HEK293 (cell line): ENCODE results near the gene SLC35B3.

Experiments used
- CTCF ChIA-PET: fragments of 350-600 bp; formaldehyde crosslinking; extraction: SDS; loops from one replicate; lab custom pipeline; 2021; ENCODE audit warnings: antibody characterized with exemption; lab: Yijun Ruan, JAX
- POLR2A ChIA-PET: fragments of 300-600 bp; formaldehyde crosslinking; extraction: SDS; loops from one replicate; lab custom pipeline; 2020; ENCODE audit warnings: antibody characterized with exemption, inconsistent platforms; lab: Yijun Ruan, JAX
- H3K27ac ChIP-seq: fragments of 200-500 bp; sonication (Bioruptor generic); 2 replicates; pipeline ENCODE4 v1.5.1; 2014; ENCODE audit warnings: low read depth, low read length, control low read depth, inconsistent platforms; ENCODE audit errors: extremely low read depth
- H3K36me3 ChIP-seq, 2 experiments: fragments of 200-500 bp in 1 of 2; sonication (Bioruptor generic) in 1 of 2; 1 replicate in 1 of 2; 2 replicates in 1 of 2; pipeline ENCODE4 v1.5.1; 2014 to 2017; ENCODE audit warnings: inconsistent platforms in 2 of 2, low read length in 2 of 2; ENCODE audit not compliant: control insufficient read depth in 2 of 2, insufficient read depth in 1 of 2
- H3K4me1 ChIP-seq: fragments of 200-500 bp; sonication (Bioruptor generic); 2 replicates; pipeline ENCODE4 v1.5.1; 2014; ENCODE audit warnings: mild to moderate bottlenecking, low read length, inconsistent platforms; ENCODE audit not compliant: control insufficient read depth, insufficient read depth
- H3K4me3 ChIP-seq: 2 replicates; pipeline ENCODE4 v1.5.1; 2011; ENCODE audit warnings: low read depth, mild to moderate bottlenecking, control low read depth, low read length, moderate library complexity
- H3K9me3 ChIP-seq: fragments of 200-500 bp; sonication (Bioruptor generic); 2 replicates; pipeline ENCODE4 v1.5.1; 2014; ENCODE audit warnings: low read depth, low read length, inconsistent platforms; ENCODE audit not compliant: control insufficient read depth, insufficient read depth
- HIC1 ChIP-seq: fragments of 450-650 bp; formaldehyde crosslinking; IDR thresholded peaks from 2 replicates; pipeline ENCODE4 v1.5.1; 2016; ENCODE audit warnings: missing biosample characterization, missing genetic modification characterization
- KLF1 ChIP-seq: fragments of 450-650 bp; formaldehyde crosslinking; IDR thresholded peaks from 2 replicates; pipeline ENCODE4 v1.5.1; 2016; ENCODE audit warnings: missing biosample characterization, missing genetic modification characterization
- KLF17 ChIP-seq: fragments of 450-650 bp; formaldehyde crosslinking; IDR thresholded peaks from 2 replicates; pipeline ENCODE4 v1.5.1; 2016; ENCODE audit warnings: missing biosample characterization, missing genetic modification characterization
- PRDM6 ChIP-seq: fragments of 450-650 bp; formaldehyde crosslinking; IDR thresholded peaks from 2 replicates; pipeline ENCODE4 v1.5.1; 2017; ENCODE audit warnings: missing biosample characterization, missing genetic modification characterization
- ZBTB17 ChIP-seq: fragments of 450-650 bp; formaldehyde crosslinking; IDR thresholded peaks from 2 replicates; pipeline ENCODE4 v1.5.1; 2016; ENCODE audit warnings: missing biosample characterization, missing genetic modification characterization
- ZNF16 ChIP-seq: fragments of 450-650 bp; formaldehyde crosslinking; IDR thresholded peaks from 2 replicates; pipeline ENCODE4 v1.5.1; 2016; ENCODE audit warnings: low read depth, missing biosample characterization, missing genetic modification characterization
- ZNF221 ChIP-seq: fragments of 450-650 bp; formaldehyde crosslinking; IDR thresholded peaks from 2 replicates; pipeline ENCODE4 v1.5.1; 2017; ENCODE audit warnings: missing biosample characterization, missing genetic modification characterization, borderline replicate concordance
- ZNF24 ChIP-seq: fragments of 450-650 bp; formaldehyde crosslinking; IDR thresholded peaks from 2 replicates; pipeline ENCODE4 v1.5.1; 2016; ENCODE audit warnings: missing biosample characterization, missing genetic modification characterization
- ZNF311 ChIP-seq: fragments of 450-650 bp; formaldehyde crosslinking; IDR thresholded peaks from 2 replicates; pipeline ENCODE4 v1.5.1; 2017; ENCODE audit warnings: missing biosample characterization, missing genetic modification characterization, borderline replicate concordance
- ZNF558 ChIP-seq: fragments of 450-650 bp; formaldehyde crosslinking; IDR thresholded peaks from 2 replicates; pipeline ENCODE4 v1.5.1; 2016; ENCODE audit warnings: missing biosample characterization, missing genetic modification characterization
- ZNF704 ChIP-seq: fragments of 450-650 bp; formaldehyde crosslinking; IDR thresholded peaks from 2 replicates; pipeline ENCODE4 v1.5.1; 2016; ENCODE audit warnings: missing biosample characterization, missing genetic modification characterization
- ZNF792 ChIP-seq: fragments of 450-650 bp; formaldehyde crosslinking; IDR thresholded peaks from 2 replicates; pipeline ENCODE4 v1.5.1; 2016; ENCODE audit warnings: missing biosample characterization, missing genetic modification characterization

The SLC35B3 gene

GRCh38 chr6:8402546-8402945, 32.8 kb downstream of the SLC35B3 start:
- TF ChIP-seq ZNF792 (tag by site-specific recombination), result no peak
- no peak for TF ChIP-seq ZNF221 (tag by site-specific recombination)
- no peak for TF ChIP-seq ZNF558
- no peak for TF ChIP-seq ZNF16
- no peak for TF ChIP-seq HIC1 (tag by site-specific recombination)
- no peak for TF ChIP-seq KLF1 (tag by site-specific recombination)
- no peaks in the 10 kb centered on the region for H3K9me3 ChIP-seq
- ChIA-PET CTCF (no interaction called here), POLR2A (no interaction called here)
- H3K36me3 ChIP-seq, result no peaks in the 10 kb centered on the region
- no peak overlapping the region for H3K27ac ChIP-seq
- no peak overlapping the region for H3K4me3 ChIP-seq
- H3K4me1 ChIP-seq, result no peaks in the 10 kb centered on the region

GRCh38 chr6:8400663-8401062, 34.7 kb downstream of the SLC35B3 start:
- Histone ChIP-seq H3K27ac (no peak overlapping the region), H3K4me1 (no peaks in the 10 kb centered on the region), H3K36me3 (no peaks in the 10 kb centered on the region), H3K9me3 (no peaks in the 10 kb centered on the region), H3K4me3 (no peak overlapping the region)
- CTCF ChIA-PET, result interaction anchor here (0.6 kb wide), 1 partner anchor 25 kb away, joined by 3 read pairs; no protein-coding TSS in a partner anchor
- POLR2A ChIA-PET, result no interaction called here
- TF ChIP-seq ZNF24 (tag by site-specific recombination), result no peak
- no peak for TF ChIP-seq ZNF704 (tag by site-specific recombination)
- no peak for TF ChIP-seq ZNF311 (tag by site-specific recombination)
- peak; percentile 89 for TF ChIP-seq ZBTB17 (tag by site-specific recombination)
- no peak for TF ChIP-seq KLF17 (tag by site-specific recombination)

- Histone ChIP-seq H3K27ac (no peak overlapping the region), H3K9me3 (no peaks in the 10 kb centered on the region), H3K4me3 (no peak overlapping the region), H3K4me1 (no peaks in the 10 kb centered on the region), H3K36me3 (no peaks in the 10 kb centered on the region)
- CTCF ChIA-PET, result no interaction called here
- TF ChIP-seq ZNF704 (tag by site-specific recombination), result no peak
- peak; percentile 74 for TF ChIP-seq KLF1 (tag by site-specific recombination)
- peak; percentile 40; the same call in 1 of the 2 replicates for TF ChIP-seq PRDM6 (tag by site-specific recombination)
- POLR2A ChIA-PET, result no interaction called here
These were observed 42.8 kb downstream of the SLC35B3 start for GRCh38 chr6:8392569-8392968.
